ENCODE measurements around the gene FAM171A1. TPM values are rescaled to one million over a fixed set of nuclear protein-coding genes. Genes with fewer than 3 reads are reported as not detected.

FAM171A1 gene
- total RNA-seq, 3 donors from 2014 or later, result 7.6 to 11.7 (median 9.5) TPM

- Histone ChIP-seq H3K27ac (no peak overlapping the region), H3K9me3 (no peaks in the 10 kb centered on the region), H3K4me1 (no peaks in the 10 kb centered on the region), H3K36me3 (no peaks in the 10 kb centered on the region), H3K4me3 (no peak overlapping the region), H3K27me3 (no peaks in the 10 kb centered on the region)
- intact Hi-C loops (cut with DNase I; ENCODE audit: low total_unique reads), result no loop called here
- DNase-seq (ENCODE audit: low spot score in 2 of 2), result no peak
- TF ChIP-seq POLR2AphosphoS5 (IDR thresholded peaks at IDR 0.05), result no peak
- TF ChIP-seq CTCF (IDR thresholded peaks at IDR 0.05), result no peak
- TF ChIP-seq POLR2A (IDR thresholded peaks at IDR 0.05), result no peak
Observed at GRCh38 chr10:15220445-15220844, 150.6 kb downstream of the FAM171A1 start.

- no peak for DNase-seq (ENCODE audit: low spot score in 2 of 2)
- H3K27ac ChIP-seq, result no peak overlapping the region
- TF ChIP-seq CTCF (IDR thresholded peaks at IDR 0.05) (no peak), POLR2AphosphoS5 (IDR thresholded peaks at IDR 0.05) (no peak), POLR2A (IDR thresholded peaks at IDR 0.05) (no peak)
- H3K4me3 ChIP-seq, result no peak overlapping the region
- H3K9me3 ChIP-seq, result no peaks in the 10 kb centered on the region
- H3K27me3 ChIP-seq, result no peaks in the 10 kb centered on the region
- intact Hi-C loops (cut with DNase I; ENCODE audit: low total_unique reads), result no loop called here
- H3K36me3 ChIP-seq, result no peaks in the 10 kb centered on the region
- no peaks in the 10 kb centered on the region for H3K4me1 ChIP-seq
Observed at GRCh38 chr10:15216700-15217099, 154.4 kb downstream of the FAM171A1 start.

DNA sequence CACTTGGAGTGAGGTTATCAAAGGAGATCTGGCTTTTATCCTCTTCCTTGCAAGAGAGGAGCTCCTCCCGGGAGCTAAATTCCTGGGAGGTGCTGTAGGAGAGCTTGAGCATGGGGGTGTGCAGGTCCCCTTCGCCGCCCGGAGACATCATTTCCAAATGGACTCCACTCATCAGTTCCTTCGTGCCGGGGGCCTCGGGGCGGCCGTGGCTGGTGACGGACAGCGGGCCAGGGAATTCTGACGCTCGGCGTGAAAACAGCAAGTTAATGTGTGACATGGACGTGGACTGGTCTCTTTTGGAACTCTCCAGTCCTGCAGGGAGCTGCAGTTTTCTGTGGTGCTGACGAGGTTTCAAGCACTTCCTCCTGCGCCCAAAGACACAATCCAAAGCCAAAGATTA is 156.9 kb downstream of the FAM171A1 start:
- TF ChIP-seq POLR2AphosphoS5 (IDR thresholded peaks at IDR 0.05) (no peak), POLR2A (IDR thresholded peaks at IDR 0.05) (no peak), CTCF (IDR thresholded peaks at IDR 0.05) (no peak)
- Histone ChIP-seq H3K27ac (no peak overlapping the region), H3K4me3 (no peak overlapping the region), H3K36me3 (no peaks in the 10 kb centered on the region), H3K4me1 (no peaks in the 10 kb centered on the region), H3K9me3 (no peaks in the 10 kb centered on the region), H3K27me3 (no peaks in the 10 kb centered on the region)
- no peak for DNase-seq (ENCODE audit: low spot score in 2 of 2)
- intact Hi-C loops (cut with DNase I; ENCODE audit: low total_unique reads), result no loop called here

DNA sequence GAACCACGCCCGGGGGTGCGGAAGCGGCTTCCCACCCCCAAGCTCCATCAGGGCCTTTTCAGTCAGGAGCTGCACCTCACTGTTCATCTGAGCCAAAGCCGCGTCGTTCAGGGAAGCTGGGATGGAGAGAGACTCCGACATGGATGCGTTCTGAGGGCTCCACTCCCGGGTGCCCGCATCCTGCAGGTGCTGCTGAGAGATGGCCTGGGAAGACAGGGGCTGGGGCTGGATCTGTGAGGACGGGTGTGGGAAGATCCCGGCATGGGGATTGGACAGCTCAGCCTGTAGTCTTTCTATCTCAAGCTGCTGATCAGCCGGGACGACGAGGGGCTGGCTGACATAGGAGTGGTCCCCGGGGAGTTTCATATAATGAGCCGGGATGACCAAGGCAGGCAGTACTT is 157.6 kb downstream of the FAM171A1 start:
- TF ChIP-seq CTCF (IDR thresholded peaks at IDR 0.05), result no peak
- no peak for TF ChIP-seq POLR2AphosphoS5 (IDR thresholded peaks at IDR 0.05)
- no peak for TF ChIP-seq POLR2A (IDR thresholded peaks at IDR 0.05)
- no peak overlapping the region for H3K4me3 ChIP-seq
- intact Hi-C loops (cut with DNase I; ENCODE audit: low total_unique reads), result no loop called here
- no peaks in the 10 kb centered on the region for H3K4me1 ChIP-seq
- no peaks in the 10 kb centered on the region for H3K9me3 ChIP-seq
- no peaks in the 10 kb centered on the region for H3K27me3 ChIP-seq
- H3K27ac ChIP-seq, result no peak overlapping the region
- no peaks in the 10 kb centered on the region for H3K36me3 ChIP-seq
- no peak for DNase-seq (ENCODE audit: low spot score in 2 of 2)

GRCh38 chr10:15211464-15211979 is 159.6 kb downstream of the FAM171A1 start:
- H3K4me1 ChIP-seq, result no peaks in the 10 kb centered on the region
- no peak for TF ChIP-seq POLR2AphosphoS5 (IDR thresholded peaks at IDR 0.05)
- no peak for TF ChIP-seq CTCF (IDR thresholded peaks at IDR 0.05)
- no peak for TF ChIP-seq POLR2A (IDR thresholded peaks at IDR 0.05)
- no peak overlapping the region for H3K27ac ChIP-seq
- no peaks in the 10 kb centered on the region for H3K36me3 ChIP-seq
- DNase-seq (ENCODE audit: low spot score in 2 of 2), result no peak
- H3K27me3 ChIP-seq, result no peaks in the 10 kb centered on the region
- intact Hi-C loops (cut with DNase I; ENCODE audit: low total_unique reads), result no loop called here
- H3K4me3 ChIP-seq, result no peak overlapping the region
- no peaks in the 10 kb centered on the region for H3K9me3 ChIP-seq
